Endodermal cell (in vitro differentiated cells): Measurements from ENCODE around the gene TMEM144. TPM values are rescaled to one million over a fixed set of nuclear protein-coding genes. Genes with fewer than 3 reads are reported as not detected.

ENCODE experiments used
- DNase-seq: peaks from one replicate; pipeline ENCODE4 v3.0.0-alpha.2; 2017
- H3K27ac ChIP-seq: 2 replicates; pipeline ENCODE4 v1.5.1; 2013; ENCODE audit warnings: mild to moderate bottlenecking, low read depth, low read length, moderate library complexity
- H3K27me3 ChIP-seq: 2 replicates; pipeline ENCODE4 v1.6.1; 2013; ENCODE audit warnings: mild to moderate bottlenecking, low read length, moderate library complexity; ENCODE audit not compliant: insufficient read depth, control insufficient read depth, poor library complexity, severe bottlenecking
- H3K36me3 ChIP-seq: 2 replicates; pipeline ENCODE4 v1.7.0; 2013; ENCODE audit warnings: mild to moderate bottlenecking, low read length, moderate library complexity; ENCODE audit not compliant: control insufficient read depth, insufficient read depth
- H3K4me1 ChIP-seq: one replicate; pipeline ENCODE4 v1.7.0; 2013; ENCODE audit warnings: low read length; ENCODE audit not compliant: control insufficient read depth, insufficient read depth
- H3K4me3 ChIP-seq: 2 replicates; pipeline ENCODE4 v1.5.1; 2013; ENCODE audit warnings: mild to moderate bottlenecking, low read length, moderate library complexity
- H3K9ac ChIP-seq: 2 replicates; pipeline ENCODE4 v1.6.1; 2013; ENCODE audit warnings: mild to moderate bottlenecking, low read length, moderate library complexity; ENCODE audit not compliant: poor library complexity, severe bottlenecking; ENCODE audit errors: extremely low read depth
- H3K9me3 ChIP-seq: 2 replicates; pipeline ENCODE4 v1.6.1; 2013; ENCODE audit warnings: mild to moderate bottlenecking, low read length, moderate library complexity; ENCODE audit not compliant: control insufficient read depth
- H3K27ac Mint-ChIP-seq: 2 replicates; pipeline ENCODE4 v1.8.0; 2020; ENCODE audit warnings: mixed read lengths
- H3K27me3 Mint-ChIP-seq: 2 replicates; pipeline ENCODE4 v1.8.0; 2021; ENCODE audit warnings: mild to moderate bottlenecking, mixed read lengths; ENCODE audit not compliant: insufficient read depth
- H3K36me3 Mint-ChIP-seq: 2 replicates; pipeline ENCODE4 v1.8.0; 2020; ENCODE audit warnings: low read depth, mixed read lengths
- H3K4me1 Mint-ChIP-seq: 2 replicates; pipeline ENCODE4 v1.8.0; 2020; ENCODE audit warnings: mixed read lengths
- H3K4me3 Mint-ChIP-seq: 2 replicates; pipeline ENCODE4 v1.8.0; 2020; ENCODE audit warnings: mild to moderate bottlenecking, moderate library complexity, mixed read lengths
- H3K9me3 Mint-ChIP-seq: 2 replicates; pipeline ENCODE4 v1.8.0; 2020; ENCODE audit warnings: mild to moderate bottlenecking, mixed read lengths
- CTCF ChIP-seq: fragments of 200-600 bp; sonication (generic); conservative IDR thresholded peaks from 2 replicates; pipeline ENCODE4 v1.5.0; 2021; ENCODE audit warnings: antibody characterized with exemption, mild to moderate bottlenecking
- WGBS, 2 experiments: methylation state at CpG; one replicate each; pipeline versions ENCODE4 v1.1.5 to v1.1.7; 2013; ENCODE audit warnings: missing lambda C conversion rate in 2 of 2, mixed read lengths in 1 of 2; ENCODE audit not compliant: insufficient coverage in 1 of 2, insufficient read length in 1 of 2; 5-methylcytosine and 5-hydroxymethylcytosine counted together
- total RNA-seq, 2 donors: library from RNA; stranded (reverse); fragmentation: NEBNext Ultra II Directional in 1 of 2; extraction: Animal tissue kit (Norgen Biotek cat#: 25700) in 1 of 2; gene quantifications; 2 replicates in 1 of 2; 3 replicates in 1 of 2; pipeline ENCODE4 v1.2.1, GENCODE V29; 2021

TMEM144 gene
- total RNA-seq, 2 donors from 2014 or later: 10.6 to 20.3 TPM

- peaks cover 4% of the 10 kb centered on the region for H3K4me1 ChIP-seq
- no peaks in the 10 kb centered on the region for H3K36me3 ChIP-seq
- Mint-ChIP-seq H3K9me3 (no peaks in the 10 kb centered on the region), H3K4me1 (peaks cover 28% of the 10 kb centered on the region), H3K27ac (no peak overlapping the region), H3K4me3 (no peak overlapping the region), H3K27me3 (no peaks in the 10 kb centered on the region), H3K36me3 (no peaks in the 10 kb centered on the region)
- DNase-seq: no peak
- no peak for TF ChIP-seq CTCF
- WGBS, 2 experiments: 93 to 96% methylated on average over 3 to 5 of the region's 5 CpGs
- no peak overlapping the region for H3K4me3 ChIP-seq
- no peaks in the 10 kb centered on the region for H3K27me3 ChIP-seq
- no peak overlapping the region for H3K27ac ChIP-seq
- H3K9ac ChIP-seq: no peak overlapping the region
- no peaks in the 10 kb centered on the region for H3K9me3 ChIP-seq
Observed at GRCh38 chr4:158162631-158163030, 47.7 kb upstream of the TMEM144 start.

GRCh38 chr4:158163941-158164767 is 46.1 kb upstream of the TMEM144 start:
- Mint-ChIP-seq H3K27me3 (no peaks in the 10 kb centered on the region), H3K27ac (no peak overlapping the region), H3K9me3 (no peaks in the 10 kb centered on the region), H3K4me1 (peaks cover 20% of the 10 kb centered on the region), H3K4me3 (no peak overlapping the region), H3K36me3 (no peaks in the 10 kb centered on the region)
- Histone ChIP-seq H3K27me3 (no peaks in the 10 kb centered on the region), H3K4me1 (peaks cover 4% of the 10 kb centered on the region), H3K4me3 (no peak overlapping the region), H3K36me3 (no peaks in the 10 kb centered on the region), H3K27ac (peak overlapping the region; percentile 45), H3K9ac (no peak overlapping the region), H3K9me3 (no peaks in the 10 kb centered on the region)
- TF ChIP-seq CTCF: no peak
- DNase-seq: no peak
- WGBS, 2 experiments: 78 to 92% methylated on average over 5 to 10 of the region's 10 CpGs

- H3K36me3 Mint-ChIP-seq: no peaks in the 10 kb centered on the region
- TF ChIP-seq CTCF: no peak
- no peak overlapping the region for H3K27ac Mint-ChIP-seq
- H3K4me3 Mint-ChIP-seq: no peak overlapping the region
- H3K27ac ChIP-seq: peak overlapping the region; percentile 45
- no peaks in the 10 kb centered on the region for H3K36me3 ChIP-seq
- peaks cover 19% of the 10 kb centered on the region for H3K4me1 Mint-ChIP-seq
- peaks cover 4% of the 10 kb centered on the region for H3K4me1 ChIP-seq
- WGBS, 2 experiments: 90 to 95% methylated on average over 2 to 3 of the region's 3 CpGs
- no peaks in the 10 kb centered on the region for H3K9me3 ChIP-seq
- no peaks in the 10 kb centered on the region for H3K27me3 Mint-ChIP-seq
- H3K4me3 ChIP-seq: no peak overlapping the region
- H3K9ac ChIP-seq: no peak overlapping the region
- H3K27me3 ChIP-seq: no peaks in the 10 kb centered on the region
- DNase-seq: no peak
- H3K9me3 Mint-ChIP-seq: no peaks in the 10 kb centered on the region
Observed at GRCh38 chr4:158164768-158165213, 45.5 kb upstream of the TMEM144 start.
